ENCODE data around the gene MCM3AP. TPM values are rescaled to one million over a fixed set of nuclear protein-coding genes. Genes with fewer than 3 reads are reported as not detected.

The MCM3AP gene
- polyA plus RNA-seq, 1 experiment: 31.6 TPM

- peaks cover 43% of the 10 kb centered on the region for H3K36me3 ChIP-seq (ENCODE audit: control insufficient read depth, insufficient read depth, low read length)
- ChIA-PET POLR2A (no interaction called here), CTCF (no interaction called here)
- TF ChIP-seq CTCF (IDR thresholded peaks at IDR 0.05; ENCODE audit: insufficient read depth, low read depth, low read length): no peak
- no peaks in the 10 kb centered on the region for H3K27me3 ChIP-seq (ENCODE audit: control insufficient read depth, insufficient read depth, low read length)
- DNase-seq (ENCODE audit: low read depth): no peak
- no peak overlapping the region for H3K4me3 ChIP-seq (ENCODE audit: low read depth, low read length)
Measured at GRCh38 chr21:46264046-46264689, 21.2 kb downstream of the MCM3AP start.

- POLR2A ChIA-PET: no interaction called here
- no peak for TF ChIP-seq CTCF (IDR thresholded peaks at IDR 0.05; ENCODE audit: insufficient read depth, low read depth, low read length)
- Histone ChIP-seq H3K36me3 (ENCODE audit: control insufficient read depth, insufficient read depth, low read length) (peaks cover 45% of the 10 kb centered on the region), H3K4me3 (ENCODE audit: low read depth, low read length) (no peak overlapping the region), H3K27me3 (ENCODE audit: control insufficient read depth, insufficient read depth, low read length) (no peaks in the 10 kb centered on the region)
- DNase-seq (ENCODE audit: low read depth): no peak
- CTCF ChIA-PET: no interaction called here
Measured at GRCh38 chr21:46256501-46256994, 28.9 kb downstream of the MCM3AP start.

- H3K36me3 ChIP-seq (ENCODE audit: control insufficient read depth, insufficient read depth, low read length): peaks cover 42% of the 10 kb centered on the region
- no peak for TF ChIP-seq CTCF (IDR thresholded peaks at IDR 0.05; ENCODE audit: insufficient read depth, low read depth, low read length)
- ChIA-PET CTCF (no interaction called here), POLR2A (interaction anchor here (0.6 kb wide), 1 partner anchor 20 kb away, joined by 4 read pairs; no protein-coding TSS in a partner anchor)
- no peak overlapping the region for H3K4me3 ChIP-seq (ENCODE audit: low read depth, low read length)
- H3K27me3 ChIP-seq (ENCODE audit: control insufficient read depth, insufficient read depth, low read length): no peaks in the 10 kb centered on the region
- no peak for DNase-seq (ENCODE audit: low read depth)
Measured at GRCh38 chr21:46255758-46256337, 29.6 kb downstream of the MCM3AP start.

- Histone ChIP-seq H3K27me3 (ENCODE audit: control insufficient read depth, insufficient read depth, low read length) (no peaks in the 10 kb centered on the region), H3K36me3 (ENCODE audit: control insufficient read depth, insufficient read depth, low read length) (peaks cover 39% of the 10 kb centered on the region), H3K4me3 (ENCODE audit: low read depth, low read length) (no peak overlapping the region)
- DNase-seq (ENCODE audit: low read depth): no peak
- POLR2A ChIA-PET: no interaction called here
- CTCF ChIA-PET: interaction anchor here (0.7 kb wide), 1 partner anchor 112 kb away, joined by 4 read pairs; no protein-coding TSS in a partner anchor
- no peak for TF ChIP-seq CTCF (IDR thresholded peaks at IDR 0.05; ENCODE audit: insufficient read depth, low read depth, low read length)
Measured at GRCh38 chr21:46255166-46255565, 30.2 kb downstream of the MCM3AP start.

- H3K4me3 ChIP-seq (ENCODE audit: low read depth, low read length): no peak overlapping the region
- peaks cover 42% of the 10 kb centered on the region for H3K36me3 ChIP-seq (ENCODE audit: control insufficient read depth, insufficient read depth, low read length)
- ChIA-PET CTCF (interaction anchor here (0.7 to 1.2 kb wide), 2 partner anchors 9 to 111 kb away, joined by 4 read pairs; no protein-coding TSS in a partner anchor), POLR2A (no interaction called here)
- no peak for TF ChIP-seq CTCF (IDR thresholded peaks at IDR 0.05; ENCODE audit: insufficient read depth, low read depth, low read length)
- no peak for DNase-seq (ENCODE audit: low read depth)
- H3K27me3 ChIP-seq (ENCODE audit: control insufficient read depth, insufficient read depth, low read length): no peaks in the 10 kb centered on the region
Measured at GRCh38 chr21:46254208-46254975, 31.0 kb downstream of the MCM3AP start.

All from BJ (cell line).